Nephron progenitor cell (in vitro differentiated cells): Measurements from ENCODE around the gene TAF3.
A peak's percentile ranks its signal among the peaks of the same experiment; 100 is the strongest.

Experiments
- DNase-seq: peaks from one replicate; pipeline ENCODE4 v3.0.0; 2021
- H3K27ac Mint-ChIP-seq: 2 replicates; pipeline ENCODE4 v1.8.0; 2021; ENCODE audit warnings: mild to moderate bottlenecking, moderate library complexity, mixed read lengths
- H3K27me3 Mint-ChIP-seq: 2 replicates; pipeline ENCODE4 v1.8.0; 2021; ENCODE audit warnings: mild to moderate bottlenecking, low read depth, mixed read lengths; ENCODE audit not compliant: poor library complexity
- H3K36me3 Mint-ChIP-seq: 2 replicates; pipeline ENCODE4 v1.8.0; 2021; ENCODE audit warnings: low read depth, mixed read lengths
- H3K4me1 Mint-ChIP-seq: 2 replicates; pipeline ENCODE4 v1.8.0; 2021; ENCODE audit warnings: mixed read lengths
- H3K4me3 Mint-ChIP-seq: 2 replicates; pipeline ENCODE4 v1.8.0; 2021; ENCODE audit warnings: mild to moderate bottlenecking, moderate library complexity, mixed read lengths
- H3K9me3 Mint-ChIP-seq: 2 replicates; pipeline ENCODE4 v1.8.0; 2021; ENCODE audit warnings: mild to moderate bottlenecking, moderate library complexity, mixed read lengths
- TF ChIP-seq, protein P1 (sequence below): fragments of 200-600 bp; sonication (generic); IDR thresholded peaks from 2 replicates; pipeline ENCODE4 v1.5.0; 2021; ENCODE audit warnings: antibody characterized with exemption

Gene TAF3

DNA sequence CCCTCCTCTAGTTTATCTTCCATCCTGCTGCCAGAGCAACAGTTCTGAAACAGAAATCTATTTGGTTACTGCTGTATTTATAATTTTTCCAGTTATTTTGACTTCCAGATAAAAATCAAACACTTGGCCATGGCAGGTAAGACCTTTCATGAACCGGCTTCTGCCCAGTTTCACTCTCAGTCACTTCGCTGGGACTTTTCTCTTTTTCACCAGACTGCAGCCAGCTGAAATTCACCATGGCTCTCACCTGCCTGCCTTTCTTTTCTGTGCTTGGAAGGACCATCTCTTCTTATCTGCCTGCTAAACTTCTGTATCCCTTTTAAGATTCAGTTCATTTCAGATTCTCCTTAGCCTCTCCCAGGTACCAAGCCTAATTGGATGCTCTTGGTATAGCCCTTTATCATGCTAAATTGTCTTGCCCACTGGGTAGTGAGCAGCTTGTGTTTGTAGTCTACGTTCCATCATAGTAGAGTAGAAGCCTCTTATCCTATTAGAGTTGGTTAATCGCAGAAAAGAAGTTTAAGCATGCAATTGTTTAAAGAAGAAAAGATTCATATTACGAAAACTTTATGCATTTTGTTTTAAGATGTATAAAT lies 71.7 kb downstream of the TAF3 start:
- Mint-ChIP-seq H3K27ac (no peak overlapping the region), H3K4me1 (peaks cover 35% of the 10 kb centered on the region), H3K36me3 (peaks cover 7% of the 10 kb centered on the region), H3K9me3 (no peaks in the 10 kb centered on the region), H3K27me3 (peaks cover 5% of the 10 kb centered on the region), H3K4me3 (no peak overlapping the region)
- DNase-seq = no peak
- TF ChIP-seq, protein P1, sequence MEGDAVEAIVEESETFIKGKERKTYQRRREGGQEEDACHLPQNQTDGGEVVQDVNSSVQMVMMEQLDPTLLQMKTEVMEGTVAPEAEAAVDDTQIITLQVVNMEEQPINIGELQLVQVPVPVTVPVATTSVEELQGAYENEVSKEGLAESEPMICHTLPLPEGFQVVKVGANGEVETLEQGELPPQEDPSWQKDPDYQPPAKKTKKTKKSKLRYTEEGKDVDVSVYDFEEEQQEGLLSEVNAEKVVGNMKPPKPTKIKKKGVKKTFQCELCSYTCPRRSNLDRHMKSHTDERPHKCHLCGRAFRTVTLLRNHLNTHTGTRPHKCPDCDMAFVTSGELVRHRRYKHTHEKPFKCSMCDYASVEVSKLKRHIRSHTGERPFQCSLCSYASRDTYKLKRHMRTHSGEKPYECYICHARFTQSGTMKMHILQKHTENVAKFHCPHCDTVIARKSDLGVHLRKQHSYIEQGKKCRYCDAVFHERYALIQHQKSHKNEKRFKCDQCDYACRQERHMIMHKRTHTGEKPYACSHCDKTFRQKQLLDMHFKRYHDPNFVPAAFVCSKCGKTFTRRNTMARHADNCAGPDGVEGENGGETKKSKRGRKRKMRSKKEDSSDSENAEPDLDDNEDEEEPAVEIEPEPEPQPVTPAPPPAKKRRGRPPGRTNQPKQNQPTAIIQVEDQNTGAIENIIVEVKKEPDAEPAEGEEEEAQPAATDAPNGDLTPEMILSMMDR = no peak

DNA sequence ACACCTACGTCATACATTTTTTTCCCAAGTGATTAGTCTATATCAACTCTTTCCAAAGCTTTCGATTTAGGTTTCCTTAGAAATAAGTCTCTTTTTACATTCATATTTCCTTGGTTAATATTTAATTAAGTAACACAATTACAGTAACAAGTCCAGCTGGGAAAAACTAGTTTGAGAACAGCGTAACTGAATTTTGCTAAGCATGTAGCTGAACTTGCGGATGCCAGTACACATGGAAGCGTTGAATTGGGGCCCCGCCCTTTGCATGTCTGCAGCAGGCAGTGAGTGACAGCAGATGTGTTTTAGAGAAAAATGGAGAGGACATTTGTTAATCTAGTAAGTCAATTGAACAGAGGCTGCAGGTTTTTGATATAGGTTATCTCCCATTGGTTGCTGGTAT lies 72.5 kb downstream of the TAF3 start:
- Mint-ChIP-seq H3K27ac (no peak overlapping the region), H3K36me3 (peaks cover 7% of the 10 kb centered on the region), H3K4me3 (no peak overlapping the region), H3K27me3 (peaks cover 5% of the 10 kb centered on the region), H3K9me3 (no peaks in the 10 kb centered on the region), H3K4me1 (peaks cover 43% of the 10 kb centered on the region)
- TF ChIP-seq, protein P1 = no peak
- DNase-seq = no peak

DNA sequence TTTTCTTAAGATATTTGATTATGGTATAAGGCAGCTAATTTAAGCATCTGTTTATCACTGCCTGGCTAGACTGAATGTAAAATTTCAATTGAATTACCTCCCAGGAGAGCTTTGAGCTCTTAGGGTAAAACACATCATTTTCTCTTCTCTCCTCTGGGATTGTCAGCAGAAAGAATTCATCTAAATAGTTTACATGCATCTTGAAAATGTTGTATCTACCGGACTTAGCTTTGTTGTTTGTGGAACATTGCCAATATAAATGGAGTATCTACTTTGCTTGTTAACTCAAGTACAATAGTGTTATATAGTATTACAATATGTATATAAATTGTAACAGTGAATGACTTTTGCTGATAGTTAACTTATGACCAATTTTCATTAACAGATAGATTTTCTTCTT lies 73.3 kb downstream of the TAF3 start:
- peaks cover 14% of the 10 kb centered on the region for H3K36me3 Mint-ChIP-seq
- no peak overlapping the region for H3K27ac Mint-ChIP-seq
- H3K4me3 Mint-ChIP-seq = no peak overlapping the region
- TF ChIP-seq, protein P1 = no peak
- H3K27me3 Mint-ChIP-seq = peaks cover 5% of the 10 kb centered on the region
- no peaks in the 10 kb centered on the region for H3K9me3 Mint-ChIP-seq
- H3K4me1 Mint-ChIP-seq = peaks cover 51% of the 10 kb centered on the region
- DNase-seq = no peak

DNA sequence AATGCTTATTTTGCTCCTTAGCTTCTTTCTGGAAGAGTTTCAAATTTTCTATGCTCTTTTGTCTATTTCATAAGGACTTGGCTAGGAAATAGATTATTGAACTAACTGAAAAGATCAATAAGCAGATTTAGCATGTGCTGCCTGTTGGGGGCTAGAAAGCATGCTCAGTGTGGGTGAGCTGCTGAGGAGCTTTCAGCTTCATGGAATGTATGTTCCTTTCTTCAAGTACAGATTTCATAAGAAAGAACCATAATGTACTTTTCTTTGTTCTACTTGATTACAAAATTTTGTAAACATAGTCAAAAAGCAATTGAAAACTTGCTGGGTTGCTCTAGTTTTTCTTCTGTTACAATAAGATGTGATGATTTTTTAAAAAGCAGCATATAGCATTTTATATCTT lies 73.8 kb downstream of the TAF3 start:
- Mint-ChIP-seq H3K9me3 (no peaks in the 10 kb centered on the region), H3K4me1 (peaks cover 55% of the 10 kb centered on the region), H3K27me3 (peaks cover 5% of the 10 kb centered on the region), H3K36me3 (peaks cover 19% of the 10 kb centered on the region), H3K27ac (no peak overlapping the region), H3K4me3 (no peak overlapping the region)
- TF ChIP-seq, protein P1 = no peak
- DNase-seq = no peak

DNA sequence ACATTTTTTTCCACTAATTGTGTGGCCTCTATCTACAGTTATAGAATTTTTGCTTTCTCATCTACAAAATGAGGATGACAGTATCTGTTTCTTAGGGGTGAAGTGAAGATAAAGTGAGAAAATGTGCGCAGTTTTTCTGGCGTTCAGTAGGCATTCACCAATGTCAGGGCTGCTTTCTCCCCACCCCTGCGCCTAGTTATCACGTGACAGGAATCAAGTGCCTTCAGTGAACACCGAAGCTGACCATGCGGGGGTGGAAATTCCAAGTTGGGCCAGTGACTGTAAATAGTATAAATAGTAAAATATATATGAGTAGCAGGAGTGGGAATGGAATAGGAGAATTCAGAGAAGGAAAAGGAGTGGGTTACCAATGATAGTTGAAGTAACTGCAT lies 77.4 kb downstream of the TAF3 start:
- Mint-ChIP-seq H3K27ac (no peak overlapping the region), H3K4me1 (peaks cover 52% of the 10 kb centered on the region), H3K36me3 (peaks cover 43% of the 10 kb centered on the region), H3K27me3 (no peaks in the 10 kb centered on the region), H3K9me3 (no peaks in the 10 kb centered on the region), H3K4me3 (no peak overlapping the region)
- DNase-seq = no peak
- TF ChIP-seq, protein P1 = no peak

DNA sequence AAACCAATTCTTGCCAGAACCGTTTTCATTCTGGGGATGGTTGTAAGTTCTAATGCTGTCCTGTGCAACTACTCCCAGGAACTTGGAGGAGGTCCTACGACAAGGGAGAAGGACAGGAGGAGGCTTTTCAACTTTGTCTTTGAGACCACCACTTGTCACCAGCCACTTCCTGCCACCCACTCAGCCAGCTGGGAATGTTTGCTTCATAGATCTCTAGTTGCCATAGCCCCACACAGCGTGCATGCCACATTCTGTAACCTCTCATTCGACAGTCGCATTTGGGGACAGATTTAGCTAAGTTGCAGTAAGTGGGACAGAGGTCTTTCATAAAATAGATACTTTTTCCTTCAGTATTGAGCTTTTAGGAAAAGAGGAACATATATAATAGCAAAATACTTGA lies 78.0 kb downstream of the TAF3 start:
- peaks cover 43% of the 10 kb centered on the region for H3K36me3 Mint-ChIP-seq
- peak overlapping the region; percentile 52 for H3K27ac Mint-ChIP-seq
- no peaks in the 10 kb centered on the region for H3K9me3 Mint-ChIP-seq
- H3K4me1 Mint-ChIP-seq = peaks cover 58% of the 10 kb centered on the region
- TF ChIP-seq, protein P1 = no peak
- DNase-seq = no peak
- H3K4me3 Mint-ChIP-seq = no peak overlapping the region
- H3K27me3 Mint-ChIP-seq = no peaks in the 10 kb centered on the region
